HepG2 (cell line): ENCODE results near the gene SEPTIN2. TPM values are rescaled to one million over a fixed set of nuclear protein-coding genes. Genes with fewer than 3 reads are reported as not detected.

Experiments used
- HMG20A ChIP-seq: IDR thresholded peaks from 2 replicates; pipeline ENCODE4 v1.6.1; 2016; ENCODE audit warnings: borderline replicate concordance
- IKZF4 ChIP-seq: sonication (generic); formaldehyde crosslinking; IDR thresholded peaks from 2 replicates; pipeline ENCODE4 v1.5.1; 2020; ENCODE audit warnings: borderline replicate concordance, mild to moderate bottlenecking, low read depth, missing genetic modification reagents; ENCODE audit errors: not compliant biosample characterization
- MAF1 ChIP-seq: sonication (generic); formaldehyde crosslinking; IDR thresholded peaks from 2 replicates; pipeline ENCODE4 v1.5.0; 2020; ENCODE audit warnings: missing genetic modification reagents, borderline replicate concordance
- SALL1 ChIP-seq: sonication (generic); formaldehyde crosslinking; IDR thresholded peaks from 2 replicates; pipeline ENCODE4 v1.8.0; 2022; ENCODE audit warnings: mild to moderate bottlenecking, missing genetic modification reagents
- SMAD3 ChIP-seq: sonication (generic); formaldehyde crosslinking; IDR thresholded peaks from 2 replicates; pipeline ENCODE4 v1.4.0; 2020; ENCODE audit warnings: missing genetic modification reagents
- TBX2 ChIP-seq: sonication (generic); formaldehyde crosslinking; IDR thresholded peaks from 2 replicates; pipeline ENCODE4 v1.5.0; 2020; ENCODE audit warnings: missing genetic modification reagents, mild to moderate bottlenecking, borderline replicate concordance
- ZBTB7B ChIP-seq: sonication (generic); formaldehyde crosslinking; IDR thresholded peaks from 2 replicates; pipeline ENCODE4 v1.4.0; 2020; ENCODE audit warnings: missing genetic modification reagents
- ZHX2 ChIP-seq, 2 experiments: sonication (generic) in 1 of 2; formaldehyde crosslinking in 1 of 2; IDR thresholded peaks; 2 replicates each; pipeline versions ENCODE4 v1.6.1 to v1.9.0; 2014 to 2022; ENCODE audit warnings: antibody characterized with exemption in 1 of 2, borderline replicate concordance in 1 of 2, inconsistent platforms in 1 of 2, low read depth in 1 of 2, missing genetic modification reagents in 1 of 2
- ZNF772 ChIP-seq: sonication (generic); formaldehyde crosslinking; IDR thresholded peaks from 2 replicates; pipeline ENCODE4 v1.5.0; 2020; ENCODE audit warnings: mild to moderate bottlenecking, missing genetic modification reagents
- polyA plus RNA-seq, 8 experiments: library from polyadenylated mRNA; depleted of rRNA in 3 of 8; stranded (reverse) in 7 of 8; unstranded in 1 of 8; fragments of >200 nt; fragmentation: Illumina TruSeq in 4 of 8; extraction: Trizol in 4 of 8; gene quantifications; 2 replicates each; pipeline versions ENCODE4 v1.2.1 to v1.2.3, GENCODE V29; 2011 to 2016; ENCODE audit warnings: low read depth in 4 of 8, missing spikeins in 1 of 8, mixed read lengths in 1 of 8; ENCODE audit not compliant: insufficient read depth in 1 of 8
- total RNA-seq, 5 experiments: library from RNA; depleted of rRNA; stranded (reverse); fragments of >200 nt; fragmentation: Illumina TruSeq; extraction: Trizol; gene quantifications; 2 replicates each; pipeline ENCODE4 v1.2.3, GENCODE V29; 2016; ENCODE audit warnings: low read depth in 1 of 5
- TF ChIP-seq, protein P1 (sequence below): sonication (generic); formaldehyde crosslinking; IDR thresholded peaks from 2 replicates; pipeline ENCODE4 v1.5.0; 2020; ENCODE audit warnings: mild to moderate bottlenecking, missing genetic modification reagents
- TF ChIP-seq, protein P2 (sequence below): sonication (generic); formaldehyde crosslinking; IDR thresholded peaks from 2 replicates; pipeline ENCODE4 v1.4.0; 2020; ENCODE audit warnings: missing genetic modification reagents
- TF ChIP-seq, protein P3 (sequence below): sonication (generic); formaldehyde crosslinking; IDR thresholded peaks from 2 replicates; pipeline ENCODE4 v1.5.1; 2020; ENCODE audit warnings: mild to moderate bottlenecking, missing genetic modification reagents, moderate library complexity

The SEPTIN2 gene
- total and polyA plus RNA-seq, 2 of the 13 experiments (the other 11 are each of a cell fraction or from before 2014, with no cell fraction given) = 493 to 733 TPM

- TF ChIP-seq ZHX2 (IDR thresholded peaks at IDR 0.05; ENCODE audit: low read depth) (no peak), ZHX2 (CRISPR knock-in tag; IDR thresholded peaks at IDR 0.05; ENCODE audit: borderline replicate concordance) (no peak), ZNF772 (CRISPR knock-in tag) (peak; percentile 77), HMG20A (CRISPR knock-in tag) (no peak), MAF1 (CRISPR knock-in tag) (no peak), SALL1 (CRISPR knock-in tag) (peak; percentile 52), SMAD3 (no peak), TBX2 (CRISPR knock-in tag) (peak; percentile 55), ZBTB7B (CRISPR knock-in tag) (0 out of 2 replicates have a peak, but pooled peaks have one; percentile 40), IKZF4 (no peak)
- TF ChIP-seq, protein P1, sequence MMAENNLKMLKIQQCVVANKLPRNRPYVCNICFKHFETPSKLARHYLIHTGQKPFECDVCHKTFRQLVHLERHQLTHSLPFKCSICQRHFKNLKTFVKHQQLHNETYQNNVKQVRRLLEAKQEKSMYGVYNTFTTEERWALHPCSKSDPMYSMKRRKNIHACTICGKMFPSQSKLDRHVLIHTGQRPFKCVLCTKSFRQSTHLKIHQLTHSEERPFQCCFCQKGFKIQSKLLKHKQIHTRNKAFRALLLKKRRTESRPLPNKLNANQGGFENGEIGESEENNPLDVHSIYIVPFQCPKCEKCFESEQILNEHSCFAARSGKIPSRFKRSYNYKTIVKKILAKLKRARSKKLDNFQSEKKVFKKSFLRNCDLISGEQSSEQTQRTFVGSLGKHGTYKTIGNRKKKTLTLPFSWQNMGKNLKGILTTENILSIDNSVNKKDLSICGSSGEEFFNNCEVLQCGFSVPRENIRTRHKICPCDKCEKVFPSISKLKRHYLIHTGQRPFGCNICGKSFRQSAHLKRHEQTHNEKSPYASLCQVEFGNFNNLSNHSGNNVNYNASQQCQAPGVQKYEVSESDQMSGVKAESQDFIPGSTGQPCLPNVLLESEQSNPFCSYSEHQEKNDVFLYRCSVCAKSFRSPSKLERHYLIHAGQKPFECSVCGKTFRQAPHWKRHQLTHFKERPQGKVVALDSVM (CRISPR knock-in tag) = peak; percentile 50
- TF ChIP-seq, protein P2, sequence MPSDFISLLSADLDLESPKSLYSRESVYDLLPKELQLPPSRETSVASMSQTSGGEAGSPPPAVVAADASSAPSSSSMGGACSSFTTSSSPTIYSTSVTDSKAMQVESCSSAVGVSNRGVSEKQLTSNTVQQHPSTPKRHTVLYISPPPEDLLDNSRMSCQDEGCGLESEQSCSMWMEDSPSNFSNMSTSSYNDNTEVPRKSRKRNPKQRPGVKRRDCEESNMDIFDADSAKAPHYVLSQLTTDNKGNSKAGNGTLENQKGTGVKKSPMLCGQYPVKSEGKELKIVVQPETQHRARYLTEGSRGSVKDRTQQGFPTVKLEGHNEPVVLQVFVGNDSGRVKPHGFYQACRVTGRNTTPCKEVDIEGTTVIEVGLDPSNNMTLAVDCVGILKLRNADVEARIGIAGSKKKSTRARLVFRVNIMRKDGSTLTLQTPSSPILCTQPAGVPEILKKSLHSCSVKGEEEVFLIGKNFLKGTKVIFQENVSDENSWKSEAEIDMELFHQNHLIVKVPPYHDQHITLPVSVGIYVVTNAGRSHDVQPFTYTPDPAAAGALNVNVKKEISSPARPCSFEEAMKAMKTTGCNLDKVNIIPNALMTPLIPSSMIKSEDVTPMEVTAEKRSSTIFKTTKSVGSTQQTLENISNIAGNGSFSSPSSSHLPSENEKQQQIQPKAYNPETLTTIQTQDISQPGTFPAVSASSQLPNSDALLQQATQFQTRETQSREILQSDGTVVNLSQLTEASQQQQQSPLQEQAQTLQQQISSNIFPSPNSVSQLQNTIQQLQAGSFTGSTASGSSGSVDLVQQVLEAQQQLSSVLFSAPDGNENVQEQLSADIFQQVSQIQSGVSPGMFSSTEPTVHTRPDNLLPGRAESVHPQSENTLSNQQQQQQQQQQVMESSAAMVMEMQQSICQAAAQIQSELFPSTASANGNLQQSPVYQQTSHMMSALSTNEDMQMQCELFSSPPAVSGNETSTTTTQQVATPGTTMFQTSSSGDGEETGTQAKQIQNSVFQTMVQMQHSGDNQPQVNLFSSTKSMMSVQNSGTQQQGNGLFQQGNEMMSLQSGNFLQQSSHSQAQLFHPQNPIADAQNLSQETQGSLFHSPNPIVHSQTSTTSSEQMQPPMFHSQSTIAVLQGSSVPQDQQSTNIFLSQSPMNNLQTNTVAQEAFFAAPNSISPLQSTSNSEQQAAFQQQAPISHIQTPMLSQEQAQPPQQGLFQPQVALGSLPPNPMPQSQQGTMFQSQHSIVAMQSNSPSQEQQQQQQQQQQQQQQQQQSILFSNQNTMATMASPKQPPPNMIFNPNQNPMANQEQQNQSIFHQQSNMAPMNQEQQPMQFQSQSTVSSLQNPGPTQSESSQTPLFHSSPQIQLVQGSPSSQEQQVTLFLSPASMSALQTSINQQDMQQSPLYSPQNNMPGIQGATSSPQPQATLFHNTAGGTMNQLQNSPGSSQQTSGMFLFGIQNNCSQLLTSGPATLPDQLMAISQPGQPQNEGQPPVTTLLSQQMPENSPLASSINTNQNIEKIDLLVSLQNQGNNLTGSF (CRISPR knock-in tag) = no peak
- TF ChIP-seq, protein P3, sequence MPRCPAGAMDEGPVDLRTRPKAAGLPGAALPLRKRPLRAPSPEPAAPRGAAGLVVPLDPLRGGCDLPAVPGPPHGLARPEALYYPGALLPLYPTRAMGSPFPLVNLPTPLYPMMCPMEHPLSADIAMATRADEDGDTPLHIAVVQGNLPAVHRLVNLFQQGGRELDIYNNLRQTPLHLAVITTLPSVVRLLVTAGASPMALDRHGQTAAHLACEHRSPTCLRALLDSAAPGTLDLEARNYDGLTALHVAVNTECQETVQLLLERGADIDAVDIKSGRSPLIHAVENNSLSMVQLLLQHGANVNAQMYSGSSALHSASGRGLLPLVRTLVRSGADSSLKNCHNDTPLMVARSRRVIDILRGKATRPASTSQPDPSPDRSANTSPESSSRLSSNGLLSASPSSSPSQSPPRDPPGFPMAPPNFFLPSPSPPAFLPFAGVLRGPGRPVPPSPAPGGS = peak; percentile 64; the same call in 1 of the 2 replicates
Observed at GRCh38 chr2:241359481-241360045, 43.8 kb downstream of the SEPTIN2 start (continued).
